ENCODE data around the gene TTC4.

DNA sequence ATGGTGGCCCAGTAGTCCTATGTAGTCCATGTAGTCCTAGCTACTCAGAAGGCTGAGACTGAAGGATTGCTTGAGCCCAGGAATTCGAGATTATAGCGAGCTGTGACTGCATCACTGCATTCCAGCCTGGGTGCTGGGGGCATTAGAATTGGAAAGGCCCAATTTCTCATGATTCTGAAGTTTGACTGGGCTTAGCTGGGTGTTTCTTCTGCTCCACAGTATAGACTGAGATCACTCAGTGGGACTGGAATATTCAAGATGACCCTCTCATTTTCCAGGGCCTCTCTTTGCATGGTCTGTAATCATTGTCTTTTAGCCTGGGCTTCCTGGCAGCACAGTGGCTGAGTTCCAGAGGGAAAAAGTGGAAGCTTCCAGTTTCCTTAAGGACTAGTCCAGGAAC, 47.9 kb upstream of the TTC4 start:
- TF ChIP-seq, protein P1, sequence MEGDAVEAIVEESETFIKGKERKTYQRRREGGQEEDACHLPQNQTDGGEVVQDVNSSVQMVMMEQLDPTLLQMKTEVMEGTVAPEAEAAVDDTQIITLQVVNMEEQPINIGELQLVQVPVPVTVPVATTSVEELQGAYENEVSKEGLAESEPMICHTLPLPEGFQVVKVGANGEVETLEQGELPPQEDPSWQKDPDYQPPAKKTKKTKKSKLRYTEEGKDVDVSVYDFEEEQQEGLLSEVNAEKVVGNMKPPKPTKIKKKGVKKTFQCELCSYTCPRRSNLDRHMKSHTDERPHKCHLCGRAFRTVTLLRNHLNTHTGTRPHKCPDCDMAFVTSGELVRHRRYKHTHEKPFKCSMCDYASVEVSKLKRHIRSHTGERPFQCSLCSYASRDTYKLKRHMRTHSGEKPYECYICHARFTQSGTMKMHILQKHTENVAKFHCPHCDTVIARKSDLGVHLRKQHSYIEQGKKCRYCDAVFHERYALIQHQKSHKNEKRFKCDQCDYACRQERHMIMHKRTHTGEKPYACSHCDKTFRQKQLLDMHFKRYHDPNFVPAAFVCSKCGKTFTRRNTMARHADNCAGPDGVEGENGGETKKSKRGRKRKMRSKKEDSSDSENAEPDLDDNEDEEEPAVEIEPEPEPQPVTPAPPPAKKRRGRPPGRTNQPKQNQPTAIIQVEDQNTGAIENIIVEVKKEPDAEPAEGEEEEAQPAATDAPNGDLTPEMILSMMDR (IDR thresholded peaks at IDR 0.05), result no peak
- TF ChIP-seq EP300 (IDR thresholded peaks at IDR 0.05), result no peak
- no peak for TF ChIP-seq POLR2A (IDR thresholded peaks at IDR 0.05)
- no peak for TF ChIP-seq POLR2AphosphoS5 (IDR thresholded peaks at IDR 0.05)

Measured in suprapubic skin (tissue), 4 donors.